GM12875 (cell line): Measurements from ENCODE around the gene SLC30A2.

Source experiments
- H3K4me3 ChIP-seq: one replicate; pipeline ENCODE4 v1.5.1; 2011; ENCODE audit warnings: low read depth, low read length, control low read depth
- CTCF ChIP-seq: IDR thresholded peaks from 2 replicates; pipeline ENCODE4 v1.5.1; 2011; ENCODE audit warnings: low read depth, mild to moderate bottlenecking, control low read depth, inconsistent platforms, low read length, moderate library complexity, borderline replicate concordance; ENCODE audit not compliant: insufficient read depth

The SLC30A2 gene

GRCh38 chr1:26079178-26079563 lies 33.3 kb upstream of the SLC30A2 start:
- no peak overlapping the region for H3K4me3 ChIP-seq
- no peak for TF ChIP-seq CTCF

GRCh38 chr1:26078286-26079177 lies 32.6 kb upstream of the SLC30A2 start:
- no peak for TF ChIP-seq CTCF
- H3K4me3 ChIP-seq = no peak overlapping the region

- no peak for TF ChIP-seq CTCF
- no peak overlapping the region for H3K4me3 ChIP-seq
Measured at GRCh38 chr1:26077524-26077923, 31.6 kb upstream of the SLC30A2 start.

- TF ChIP-seq CTCF = no peak
- no peak overlapping the region for H3K4me3 ChIP-seq
Measured at GRCh38 chr1:26075421-26076144, 29.7 kb upstream of the SLC30A2 start.

- H3K4me3 ChIP-seq = no peak overlapping the region
- no peak for TF ChIP-seq CTCF
Measured at GRCh38 chr1:26072305-26072704, 26.4 kb upstream of the SLC30A2 start.

- no peak for TF ChIP-seq CTCF
- no peak overlapping the region for H3K4me3 ChIP-seq
Measured at GRCh38 chr1:26070963-26071342, 25.0 kb upstream of the SLC30A2 start.

GRCh38 chr1:26070296-26070962 lies 24.5 kb upstream of the SLC30A2 start:
- H3K4me3 ChIP-seq = no peak overlapping the region
- no peak for TF ChIP-seq CTCF
